Stimulated activated CD4-positive, alpha-beta T cell treated with anti-CD3 and anti-CD28 coated beads, Interleukin-12 subunit alpha, Interleukin-12 subunit beta, amount 100 ng/mL, for 4 hours (primary cell): Measurements from ENCODE around the gene TEPSIN.

Source experiments
- DNase-seq: peaks from one replicate; pipeline ENCODE4 v3.0.0-alpha.2; 2020

Gene TEPSIN

DNA sequence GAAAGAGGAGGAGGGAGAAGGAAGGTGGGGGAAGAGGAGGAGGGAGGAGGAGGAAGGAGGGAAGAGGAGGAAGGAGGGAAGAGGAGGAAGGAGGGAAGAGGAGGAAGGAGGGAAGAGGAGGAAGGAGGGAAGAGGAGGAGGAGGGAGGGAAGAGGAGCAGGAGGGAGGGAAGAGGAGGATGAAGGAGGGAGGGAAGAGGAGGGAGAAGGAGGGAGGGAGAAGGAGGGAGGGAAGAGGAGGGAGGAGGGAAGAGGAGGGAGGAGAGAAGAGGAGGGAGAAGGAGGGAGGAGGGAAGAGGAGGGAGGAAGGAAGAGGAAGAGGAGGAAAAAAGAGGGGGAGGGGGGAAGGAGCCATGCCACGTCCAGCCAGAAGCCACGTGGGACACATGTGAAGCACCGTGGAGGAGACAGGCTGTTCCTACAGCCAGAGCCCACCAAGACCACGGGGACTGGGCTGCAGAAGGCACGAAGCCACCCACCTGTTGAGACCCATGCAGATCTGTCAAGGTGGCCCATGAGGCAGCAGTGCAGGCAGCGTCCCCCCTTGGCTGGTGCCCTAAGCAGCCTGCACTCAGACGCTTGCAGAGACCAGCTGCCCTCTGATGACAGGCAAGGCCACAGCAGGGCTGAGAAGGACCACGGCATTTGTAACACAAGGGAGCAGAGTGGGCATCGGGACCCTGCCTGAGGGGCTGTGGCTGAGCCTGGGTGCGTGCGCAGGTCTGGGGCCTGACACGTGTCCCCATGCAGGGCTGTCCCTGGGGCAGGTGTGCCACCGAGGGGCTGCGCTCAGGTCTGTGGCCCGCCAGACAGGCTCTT is 10.6 kb upstream of the TEPSIN start:
- DNase-seq: no peak

DNA sequence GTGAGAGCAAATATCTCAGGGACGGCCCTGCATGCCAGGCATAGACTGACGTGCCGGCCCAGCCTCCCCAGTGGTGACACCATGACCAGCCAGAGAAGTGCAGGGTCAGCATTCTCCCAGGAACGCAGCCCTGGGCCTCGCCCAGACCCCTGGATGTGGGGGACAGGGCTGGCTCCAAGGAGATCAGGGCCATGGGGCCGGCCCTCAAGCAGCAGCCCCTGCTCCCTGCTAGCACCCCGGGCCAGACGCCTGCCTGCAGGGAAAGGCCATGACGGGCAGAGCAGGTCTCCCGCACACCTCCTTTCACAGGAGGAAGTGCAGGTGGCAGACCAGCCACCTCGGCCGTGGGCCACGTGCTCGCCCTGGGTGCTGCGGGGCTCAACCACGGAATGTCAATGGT is 9.8 kb upstream of the TEPSIN start:
- no peak for DNase-seq

DNA sequence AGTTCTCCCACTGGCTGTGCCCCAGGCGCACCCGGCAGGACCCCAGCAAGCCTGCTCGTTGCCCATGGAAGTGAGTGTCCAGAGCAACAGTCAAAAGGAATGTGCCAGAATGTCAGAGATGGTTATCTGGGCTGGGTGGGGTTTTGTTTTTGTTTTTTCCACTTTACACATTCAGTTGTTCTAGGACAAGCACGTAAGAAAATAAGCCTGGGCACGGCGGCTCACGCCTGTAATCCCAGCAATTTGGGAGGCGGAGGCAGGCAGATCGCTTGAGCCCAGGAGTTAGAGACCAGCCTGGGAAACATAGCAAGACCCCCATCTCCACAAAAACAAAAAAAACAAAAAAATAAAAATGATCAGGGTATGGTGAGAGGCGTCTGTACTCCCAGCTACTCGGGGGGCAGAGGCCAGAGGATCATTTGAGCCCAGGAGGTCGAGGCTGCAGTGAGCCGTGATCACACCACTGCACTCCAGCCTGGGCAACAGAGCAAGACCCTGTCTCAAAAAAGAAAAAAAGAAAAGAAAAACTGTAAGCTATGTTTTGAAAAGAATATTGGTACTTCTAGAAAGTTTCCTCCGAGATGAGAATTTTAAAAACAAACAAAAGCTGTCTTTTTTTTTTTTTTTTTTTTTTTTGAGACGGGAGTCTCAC is 8.6 kb upstream of the TEPSIN start:
- DNase-seq: no peak

DNA sequence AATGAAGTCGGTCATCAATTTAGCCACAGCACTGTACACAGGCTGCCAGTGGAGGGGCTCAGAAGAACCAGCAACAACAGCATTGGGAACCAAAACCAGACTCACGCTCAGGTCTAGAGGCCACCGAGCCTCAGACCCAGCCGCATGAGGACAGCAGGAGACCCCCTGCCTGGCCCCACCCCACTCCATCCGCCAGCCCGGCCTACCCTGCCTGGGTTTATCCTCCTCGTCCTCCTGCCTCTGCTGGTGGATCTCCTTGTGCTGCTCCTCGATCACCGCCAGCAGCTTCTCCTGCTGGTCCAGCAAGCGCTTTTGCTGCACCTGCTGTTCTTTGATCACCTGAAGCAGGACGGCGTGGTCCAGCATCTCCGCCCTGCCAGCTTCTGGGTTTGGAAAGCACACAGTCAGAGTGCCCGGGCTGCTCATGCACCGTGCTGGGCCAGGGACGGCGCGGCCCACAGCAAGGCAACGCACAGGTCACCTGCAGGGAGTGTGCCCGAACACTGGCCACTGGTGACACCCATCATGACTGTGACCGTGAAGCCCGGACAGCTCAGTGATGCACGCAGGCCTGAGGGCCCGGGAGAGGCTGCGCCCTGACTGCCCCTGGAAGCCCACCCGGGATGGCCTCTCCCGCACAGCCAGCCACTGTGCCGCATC is 8.0 kb upstream of the TEPSIN start:
- no peak for DNase-seq

DNA sequence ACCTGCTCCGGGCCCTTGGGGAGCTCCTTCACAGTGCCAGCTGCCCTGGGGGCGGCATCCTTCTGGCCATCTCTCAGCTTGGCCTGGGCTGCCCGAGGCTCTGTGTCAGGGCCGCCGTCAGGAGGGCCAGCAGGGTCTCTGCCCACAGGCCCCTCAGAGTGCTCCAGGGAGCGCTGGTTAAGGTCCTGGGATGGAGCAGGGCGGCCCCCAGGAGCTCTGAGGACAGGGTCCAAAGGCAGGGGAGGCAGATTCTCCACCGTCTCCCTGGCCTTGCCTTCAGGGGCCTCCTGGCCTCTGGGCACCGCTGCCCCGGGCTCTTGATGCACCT is 7.5 kb upstream of the TEPSIN start:
- DNase-seq: no peak

DNA sequence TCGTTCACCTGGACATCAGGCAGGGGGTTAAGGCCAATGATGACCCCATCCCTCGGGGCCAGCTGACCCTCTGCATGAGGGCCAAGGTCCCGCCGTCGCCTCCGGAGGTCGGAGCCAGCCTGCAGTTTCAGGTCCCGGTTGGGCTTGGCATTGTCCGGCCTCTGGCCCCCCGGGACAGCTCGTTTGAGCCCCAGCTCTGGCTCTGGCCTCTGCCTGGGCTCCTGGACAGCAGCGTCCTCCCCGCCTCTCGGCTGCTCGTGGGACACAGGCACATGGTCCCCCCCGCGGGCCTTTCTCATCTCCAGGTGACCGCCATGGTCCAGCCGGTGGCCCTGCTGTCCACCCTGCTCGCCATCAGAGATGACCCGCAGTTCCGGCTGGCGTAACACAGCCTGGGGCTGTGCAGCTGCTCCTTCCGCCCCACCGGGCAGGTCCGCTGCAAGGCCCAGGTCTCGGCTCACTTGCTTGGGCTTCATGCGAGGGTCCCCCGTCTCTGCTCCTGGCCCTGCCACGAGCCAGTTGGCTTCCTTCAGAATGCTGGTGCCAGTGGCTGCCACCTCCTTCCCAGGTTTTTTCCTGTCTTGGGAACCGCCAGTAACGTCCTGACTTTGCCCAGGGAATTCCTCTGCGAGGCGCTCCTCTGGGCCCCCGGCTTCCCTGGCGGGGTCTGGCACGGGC is 6.9 kb upstream of the TEPSIN start:
- DNase-seq: no peak

DNA sequence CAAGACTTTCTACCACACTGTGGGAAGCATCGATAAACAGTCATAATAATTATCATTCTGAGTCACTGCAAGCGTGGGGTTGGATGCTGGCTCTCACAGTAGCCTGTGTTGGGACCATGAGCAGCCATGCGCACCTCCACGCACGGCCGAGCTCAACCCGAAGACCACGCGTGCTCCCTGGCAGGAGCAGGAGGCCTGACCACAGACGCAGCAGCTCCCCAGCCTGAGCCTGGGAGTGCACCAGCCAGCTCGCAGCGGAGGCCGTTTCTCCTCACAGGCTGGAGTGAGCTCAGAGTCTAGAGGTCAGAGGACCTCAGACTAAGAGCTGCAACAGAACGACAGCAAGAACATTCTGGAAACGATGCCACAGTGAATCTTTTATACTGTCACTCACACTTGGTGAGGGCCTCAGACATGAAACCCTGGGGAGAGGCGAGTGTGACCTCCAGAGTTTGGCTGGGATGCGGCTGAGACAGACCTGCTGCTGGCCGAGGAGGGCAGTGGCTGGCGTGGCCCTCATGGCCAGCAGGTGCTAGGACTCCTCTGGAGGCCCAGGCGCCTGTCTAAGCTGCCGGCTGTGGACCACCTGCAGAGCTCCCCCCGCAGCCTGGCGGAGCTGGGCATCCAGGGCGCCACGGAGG is 6.3 kb upstream of the TEPSIN start:
- no peak for DNase-seq

DNA sequence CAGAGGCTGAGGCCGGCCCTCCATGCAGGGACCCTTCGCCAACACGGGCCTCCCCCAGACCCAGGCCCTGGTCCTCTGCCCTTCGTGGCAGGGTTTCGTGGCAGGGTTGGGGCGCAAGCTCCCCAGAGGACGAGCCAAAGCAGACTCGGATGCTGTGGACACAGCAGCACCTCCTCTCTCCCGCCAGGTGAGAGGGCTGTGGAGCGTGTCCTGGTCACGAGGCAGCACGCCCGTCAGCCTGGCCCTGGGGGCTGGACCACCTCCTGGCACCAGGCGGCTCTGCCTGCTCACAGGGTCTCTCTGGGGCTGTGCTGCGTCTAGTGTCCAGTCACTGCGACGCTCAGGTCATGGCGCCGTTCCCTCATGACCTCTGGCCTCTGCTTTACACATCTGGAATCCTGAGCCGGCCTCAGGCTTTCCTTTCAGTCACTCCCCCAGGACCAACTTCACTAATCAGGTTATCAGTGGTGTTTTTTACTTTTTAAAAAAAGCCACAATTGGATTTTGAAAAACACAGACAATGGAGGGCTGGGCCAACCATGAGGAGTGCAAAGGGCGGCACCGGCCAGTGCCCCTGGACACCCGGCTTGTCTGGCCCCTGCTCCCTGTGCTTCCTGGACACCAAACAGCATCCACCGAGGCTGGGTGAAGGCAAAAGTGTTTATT is 5.6 kb upstream of the TEPSIN start:
- DNase-seq: no peak

DNA sequence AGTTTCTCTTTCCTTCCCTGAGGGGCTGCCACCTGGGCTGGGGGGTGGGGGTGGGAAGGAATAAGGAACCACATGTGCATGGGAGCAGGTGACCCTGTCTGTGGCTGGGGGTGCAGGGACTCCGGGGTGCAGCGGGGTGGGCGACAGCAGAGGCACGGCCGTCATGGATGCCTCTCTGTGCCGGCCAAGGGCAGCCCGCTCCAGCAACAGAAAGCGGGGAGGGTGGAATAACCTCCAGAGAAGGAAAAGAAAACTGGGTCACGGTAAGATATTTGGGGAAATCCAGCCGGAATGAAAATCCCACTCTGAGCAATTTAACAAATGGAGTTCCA is 4.4 kb upstream of the TEPSIN start:
- no peak for DNase-seq

DNA sequence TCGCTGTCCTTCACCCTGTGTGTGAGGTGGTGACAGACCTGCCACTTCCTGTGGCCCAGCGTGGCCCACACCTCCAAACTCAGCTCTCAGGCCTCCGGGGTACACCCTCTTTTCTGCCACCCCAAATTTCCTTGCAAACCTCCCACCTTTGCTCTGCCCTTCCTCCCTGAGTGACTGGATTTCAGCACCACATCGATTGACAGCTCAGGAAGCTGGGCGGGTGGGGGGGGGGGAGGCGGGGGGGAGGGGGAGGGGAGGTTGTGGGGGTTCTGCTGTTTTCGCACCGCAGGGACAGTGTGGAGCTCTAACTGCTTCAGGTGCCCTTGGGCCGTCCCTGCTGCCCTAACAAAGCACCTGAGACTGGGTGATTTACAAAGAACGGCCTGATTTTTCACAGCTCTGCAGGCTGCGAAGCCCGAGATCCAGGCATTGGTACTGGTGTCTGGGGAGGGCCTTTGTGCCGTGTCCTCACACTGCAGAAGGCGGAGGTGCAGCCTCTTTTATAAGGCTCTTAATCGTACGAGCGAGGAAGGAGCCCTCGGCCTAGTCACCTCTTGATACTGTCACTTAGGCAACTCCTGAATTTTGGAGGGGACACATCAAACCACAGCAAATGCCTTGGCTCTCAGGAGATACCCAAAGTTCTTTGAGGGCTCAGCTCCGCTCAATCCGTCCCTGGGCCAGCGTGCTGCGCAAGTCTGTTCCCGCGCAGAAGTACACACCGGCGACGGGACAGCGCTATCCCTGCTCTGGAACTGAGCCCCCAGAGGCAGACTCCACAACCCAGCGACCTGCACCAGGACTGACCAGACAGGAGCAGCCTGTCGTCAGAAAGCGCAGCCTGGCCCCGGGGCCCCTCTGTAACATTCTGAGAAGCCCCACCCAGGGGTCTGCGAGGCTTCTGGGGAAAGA is 3.8 kb upstream of the TEPSIN start:
- no peak for DNase-seq

DNA sequence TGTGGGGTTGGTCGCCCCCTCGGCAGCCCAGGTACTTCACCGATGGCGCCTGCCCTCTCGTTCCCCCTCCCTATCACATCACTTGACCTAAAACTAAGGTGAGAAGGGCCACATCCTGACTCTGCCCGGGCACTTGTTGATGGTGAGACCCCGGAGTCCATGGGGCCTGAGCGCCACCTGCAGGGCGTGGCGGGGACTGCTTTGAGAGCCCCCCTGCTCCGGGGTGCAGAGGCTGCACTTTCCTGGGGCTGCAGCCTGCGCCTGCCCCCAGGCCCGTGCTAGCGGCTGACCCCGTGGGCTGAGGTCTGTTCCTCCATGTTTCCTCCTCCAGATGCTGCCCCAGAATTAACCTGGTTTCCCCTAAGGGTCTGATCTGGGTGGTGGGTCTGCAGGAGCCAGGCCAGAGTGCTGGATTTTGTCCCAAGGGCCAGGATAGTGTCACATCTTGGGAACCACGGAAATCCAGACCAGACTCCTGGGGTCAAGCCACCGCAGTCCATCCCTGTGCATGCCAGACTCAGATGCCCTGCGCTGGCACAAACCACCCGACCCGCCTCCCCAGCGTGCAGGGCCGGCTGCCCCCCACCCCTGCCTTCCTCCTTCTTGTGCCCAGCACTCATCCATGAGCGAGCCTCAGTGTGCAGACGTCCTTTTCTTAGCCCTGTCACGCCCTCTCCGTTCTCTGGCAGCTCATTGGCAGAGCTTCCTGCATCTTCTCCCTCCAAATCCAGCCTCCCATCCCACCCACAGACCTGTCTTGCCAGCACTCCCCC is 3.0 kb upstream of the TEPSIN start:
- DNase-seq: peak; percentile 61

DNA sequence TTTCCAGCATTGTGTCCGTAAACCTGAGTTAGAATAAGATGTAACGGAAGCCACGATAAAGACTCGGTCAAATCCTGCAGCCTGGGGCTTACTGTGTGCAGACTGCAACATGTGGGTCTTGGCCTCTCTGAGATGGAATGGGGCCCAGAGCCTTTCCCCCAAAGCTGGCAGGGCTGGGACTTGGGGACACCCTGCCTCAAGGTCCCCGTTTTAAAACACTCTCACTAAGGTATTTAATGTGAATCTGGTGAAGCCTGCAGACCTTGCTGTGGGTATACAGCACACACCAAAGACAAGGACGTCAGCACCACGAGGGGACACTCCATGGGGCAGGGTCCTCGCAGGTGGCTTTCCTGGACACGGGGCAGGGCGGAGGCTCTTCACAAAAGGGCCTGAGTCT is 2.3 kb upstream of the TEPSIN start:
- DNase-seq: no peak

DNA sequence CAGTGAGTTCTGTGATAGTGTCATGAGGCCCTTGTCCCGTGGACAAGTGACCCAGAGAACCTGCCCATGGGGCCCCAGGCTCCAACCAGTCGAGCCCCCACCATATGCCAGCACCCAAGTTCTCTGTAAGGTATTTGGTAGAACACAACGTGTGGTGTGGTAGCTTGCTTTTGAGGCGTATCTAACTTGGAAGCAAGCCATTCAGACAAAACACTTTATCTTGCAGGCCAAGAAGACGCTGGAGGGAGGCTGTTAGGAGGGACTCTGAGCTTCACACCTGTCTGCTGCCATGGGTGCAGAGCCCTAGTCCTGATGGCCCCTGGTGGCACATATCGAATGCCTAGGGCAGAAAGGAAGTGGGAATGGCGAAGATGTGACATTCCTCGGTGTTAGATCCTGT is 1.9 kb upstream of the TEPSIN start:
- DNase-seq: no peak

DNA sequence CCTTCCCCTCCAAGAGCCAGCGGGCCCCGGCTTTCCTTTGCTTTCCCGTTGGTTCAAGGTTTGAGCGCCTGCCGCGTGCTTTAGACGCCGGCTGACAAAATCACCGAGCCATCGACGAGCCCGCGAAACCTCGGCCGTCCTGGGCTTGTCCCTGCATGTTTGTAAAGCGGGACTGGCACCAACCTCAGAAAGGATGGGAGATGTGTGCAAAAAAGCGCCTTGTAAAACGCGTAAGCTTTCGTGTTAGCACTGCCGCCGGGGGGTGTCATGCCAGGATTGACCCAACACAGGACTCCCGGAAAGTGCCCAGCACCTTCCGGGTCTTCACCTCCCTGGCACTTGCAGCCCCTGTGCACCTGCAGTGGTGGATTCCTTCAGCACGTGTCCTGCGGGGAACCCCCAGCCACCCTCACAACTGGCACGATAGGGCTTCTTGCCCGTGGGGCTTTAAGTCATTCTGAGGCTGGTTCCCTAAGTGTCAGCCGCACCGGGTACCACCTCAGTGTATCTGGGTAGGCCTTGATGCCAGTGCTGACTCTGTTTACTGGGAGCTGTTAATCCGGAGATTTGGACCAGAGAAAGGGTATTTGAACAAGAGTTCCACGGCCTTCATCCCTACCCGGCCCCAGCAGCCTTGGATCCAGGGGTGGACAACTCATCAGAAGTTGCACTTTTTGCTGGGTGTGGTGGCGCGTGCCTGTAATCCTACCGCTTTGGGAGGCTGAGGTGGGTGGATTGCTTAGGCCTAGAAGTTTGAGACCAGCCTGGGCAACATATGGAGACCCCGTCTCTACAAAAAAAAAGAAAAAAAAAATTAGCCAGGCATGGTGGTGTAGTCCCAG is 1.1 kb upstream of the TEPSIN start:
- DNase-seq: peak; percentile 44

DNA sequence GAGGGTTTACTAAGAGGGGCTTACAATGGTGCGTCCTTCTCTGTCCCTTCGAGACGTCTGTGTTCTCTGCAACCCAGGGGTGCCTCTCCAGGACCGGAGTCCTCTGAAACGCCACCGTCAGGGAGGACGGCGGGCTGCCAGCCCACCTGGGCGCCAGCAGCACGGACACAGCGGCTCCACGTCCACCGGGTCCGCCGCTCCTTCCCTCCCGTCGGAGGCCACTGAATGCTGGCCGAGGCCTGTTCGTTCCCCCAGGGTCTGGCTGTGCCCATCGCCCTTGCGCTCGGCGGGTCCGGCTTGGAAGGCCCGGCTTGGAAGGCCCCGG is 403 bp downstream of the TEPSIN start:
- no peak for DNase-seq

DNA sequence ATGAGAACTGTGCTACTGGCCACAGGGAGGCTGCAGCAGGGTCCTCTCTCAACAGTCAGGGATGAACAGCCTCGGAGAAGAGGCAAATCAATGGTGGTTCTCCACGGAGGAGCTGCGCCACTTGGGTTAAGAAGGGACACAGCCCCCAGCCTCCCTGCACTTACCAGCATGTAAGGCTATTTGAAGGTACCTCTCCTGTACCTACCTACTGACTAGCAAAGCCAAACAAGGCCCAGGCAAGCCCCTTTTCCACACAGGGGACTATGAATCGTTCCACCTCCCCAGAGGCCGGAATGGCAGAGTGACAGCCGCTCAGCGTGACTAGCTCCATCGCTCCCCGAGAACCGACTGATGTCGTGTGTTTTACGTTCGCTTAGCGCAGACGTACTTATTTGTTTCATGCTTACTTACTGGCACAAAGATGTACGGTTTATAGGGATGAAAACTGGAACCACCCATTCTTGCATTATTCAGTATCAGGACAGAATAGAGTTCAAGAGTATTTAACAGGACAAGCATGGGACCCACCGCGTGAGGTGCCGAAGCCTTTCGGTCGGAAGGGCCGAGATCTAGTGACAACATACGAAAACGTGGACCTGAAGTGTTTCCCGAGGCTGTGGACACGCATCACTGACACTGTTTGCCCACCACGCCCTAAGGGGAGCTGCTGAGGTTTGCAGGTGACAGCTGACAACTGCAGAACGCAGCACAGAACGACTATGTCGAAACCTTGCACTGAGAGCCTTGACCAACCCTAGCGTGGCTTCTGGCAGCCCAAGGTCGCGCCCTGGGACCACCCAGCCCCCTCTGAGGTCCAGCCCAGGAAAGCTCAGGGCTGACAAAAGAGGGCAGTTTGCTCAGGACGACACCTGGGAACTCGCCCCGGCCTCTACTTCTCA is 1.0 kb downstream of the TEPSIN start:
- DNase-seq: no peak

DNA sequence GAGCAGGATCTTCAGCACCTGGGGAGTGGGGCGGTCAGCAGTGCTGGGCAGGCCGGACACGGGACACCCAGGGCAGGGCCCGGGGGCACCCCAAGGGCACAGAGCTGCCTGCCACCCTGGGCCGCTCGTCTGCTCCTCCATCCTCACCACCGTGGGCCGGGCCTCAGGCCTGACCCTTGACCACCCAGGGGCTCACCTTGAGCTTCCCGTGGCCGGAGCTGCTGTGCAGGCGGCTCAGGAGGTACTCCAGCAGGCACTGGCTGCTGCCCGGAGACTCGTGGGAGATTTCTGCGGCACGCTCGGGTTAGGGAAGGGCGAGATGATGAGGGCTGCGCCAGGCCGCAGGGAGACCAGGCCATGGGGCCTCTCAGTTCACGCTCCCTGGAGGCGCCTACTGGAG is 2.1 kb downstream of the TEPSIN start:
- no peak for DNase-seq

DNA sequence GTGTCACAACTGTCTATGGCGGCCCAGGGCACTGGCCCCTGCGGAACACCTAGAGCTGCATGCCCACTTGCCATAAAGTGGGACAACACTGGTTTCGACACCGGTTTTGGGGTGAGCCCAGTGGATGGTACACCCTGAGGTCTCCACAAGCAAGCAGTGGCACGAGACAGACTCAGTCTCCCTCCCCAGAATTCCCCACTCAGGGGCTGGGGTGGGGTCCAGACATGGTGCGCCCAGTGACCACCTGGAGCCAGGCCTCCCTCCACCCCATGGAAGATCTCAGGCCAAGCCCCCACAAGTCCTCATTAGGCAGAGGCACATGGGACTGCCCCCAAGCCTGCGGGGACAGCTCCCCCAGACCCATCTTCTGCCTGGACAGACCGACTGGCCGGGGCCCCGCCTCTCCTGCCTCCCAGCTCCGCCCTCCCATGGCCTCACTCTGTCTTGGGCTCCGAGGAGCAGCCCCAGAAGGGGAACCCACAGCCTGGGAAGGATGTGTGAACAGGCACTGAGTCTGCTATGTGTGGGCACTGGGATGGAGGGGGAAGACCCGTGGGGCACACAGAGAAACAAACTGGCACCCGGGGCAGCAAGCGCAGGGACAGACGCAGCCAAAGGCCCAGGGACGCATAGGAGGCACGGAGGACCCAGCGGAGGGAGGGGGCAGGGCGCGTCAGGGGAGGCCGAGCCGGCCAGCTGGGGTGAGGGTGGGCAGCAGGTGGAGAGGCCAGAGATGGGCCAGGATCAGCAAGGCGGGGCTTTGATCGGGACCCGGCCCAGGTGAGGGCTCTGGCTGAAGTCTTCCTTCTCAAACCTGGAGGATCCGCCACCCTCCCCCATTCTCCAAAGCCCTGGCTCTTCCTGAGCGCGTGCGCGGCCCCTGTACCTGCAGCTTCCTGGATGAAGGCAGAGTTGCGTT is 2.8 kb downstream of the TEPSIN start:
- DNase-seq: no peak
